Muscle of back (tissue), 13 donors: Measurements from ENCODE around the gene VAX1. TPM values are rescaled to one million over a fixed set of nuclear protein-coding genes. Genes with fewer than 3 reads are reported as not detected.
"Not testable (repeated sequence)": the region's sequence is repeated elsewhere in the genome, so short reads cannot be mapped to it uniquely, and the experiment has no call there.

Experiments
- DNase-seq, 3 donors: peaks; one replicate each; pipeline versions ENCODE4 v3.0.0 to v3.0.0-alpha.2; 2013
- long read RNA-seq, 9 donors: transcript quantifications; one replicate each; lab custom pipeline, GENCODE V29; 2026
- polyA plus RNA-seq, 10 donors: library from polyadenylated mRNA; unstranded; fragments of 120-200 nt; gene quantifications; one replicate each; pipeline ENCODE4 v1.2.1, GENCODE V29; 2013; ENCODE audit not compliant: insufficient read length in 10 of 10

Gene VAX1
- polyA plus RNA-seq: under 1 TPM in 4 of 10 donors, not detected in 6; 0.08 to 0.27 (median 0.09) TPM
- long read RNA-seq, donor 1: 0 reads
- long read RNA-seq, donor 2: 0 reads
- long read RNA-seq, donor 3: 0 reads
- long read RNA-seq, donor 4: 0 reads
- long read RNA-seq, donor 5: 0 reads
- long read RNA-seq, donor 6: 0 reads
- long read RNA-seq, donor 7: 0 reads
- long read RNA-seq, donor 8: 0 reads
- long read RNA-seq, donor 9: 0 reads

DNA sequence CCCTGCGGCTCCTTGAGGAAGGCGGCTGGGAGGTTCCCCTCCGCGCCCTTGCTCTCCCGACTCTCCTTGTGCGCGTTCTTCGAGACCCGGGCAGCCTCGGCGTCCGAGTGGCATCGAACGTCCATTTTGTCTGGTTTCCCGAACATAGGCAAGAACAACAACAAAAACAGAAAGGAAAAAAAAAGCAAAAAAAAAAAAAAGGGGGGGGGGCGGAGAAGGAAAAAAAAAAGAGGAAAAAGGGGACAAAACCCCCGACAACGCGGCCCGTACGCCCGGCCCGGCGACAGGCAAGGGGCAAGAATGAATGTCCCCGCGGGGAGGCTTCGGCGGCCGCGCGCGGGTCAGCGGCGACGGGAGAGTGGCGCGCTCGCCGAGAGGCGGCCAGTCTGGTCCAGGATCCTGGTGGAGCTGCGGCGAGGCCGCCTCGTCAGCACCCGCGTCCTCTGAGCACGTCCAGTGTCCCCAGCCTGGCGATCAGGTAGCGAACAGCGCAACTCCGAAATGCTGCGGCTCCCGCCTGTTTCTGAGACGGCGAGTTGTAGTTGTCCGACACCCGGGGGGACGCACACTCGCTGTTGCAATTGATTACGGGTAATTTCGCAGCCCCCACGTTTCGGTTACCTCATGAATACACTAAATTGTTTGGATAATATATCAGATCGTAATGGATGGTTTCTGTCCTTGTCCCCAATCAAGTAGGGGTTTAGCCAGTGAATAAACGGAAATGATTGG lies at the start of gene VAX1:
TSS of gene VAX1 (minus strand) at position 360 of the 732 bp plus-strand sequence. CDS start at position 146, 214 bp downstream.
- peak in 1 of 3 donors; percentile 31 for DNase-seq

GRCh38 chr10:117186832-117187615 lies 49.0 kb upstream of the VAX1 start:
- DNase-seq: no peak

- not testable (repeated sequence) for DNase-seq
Measured at GRCh38 chr10:117185817-117186216, 47.7 kb upstream of the VAX1 start.

GRCh38 chr10:117184821-117185220 lies 46.8 kb upstream of the VAX1 start:
- no peak for DNase-seq

- DNase-seq: no peak
Measured at GRCh38 chr10:117184296-117184695, 46.2 kb upstream of the VAX1 start.

DNA sequence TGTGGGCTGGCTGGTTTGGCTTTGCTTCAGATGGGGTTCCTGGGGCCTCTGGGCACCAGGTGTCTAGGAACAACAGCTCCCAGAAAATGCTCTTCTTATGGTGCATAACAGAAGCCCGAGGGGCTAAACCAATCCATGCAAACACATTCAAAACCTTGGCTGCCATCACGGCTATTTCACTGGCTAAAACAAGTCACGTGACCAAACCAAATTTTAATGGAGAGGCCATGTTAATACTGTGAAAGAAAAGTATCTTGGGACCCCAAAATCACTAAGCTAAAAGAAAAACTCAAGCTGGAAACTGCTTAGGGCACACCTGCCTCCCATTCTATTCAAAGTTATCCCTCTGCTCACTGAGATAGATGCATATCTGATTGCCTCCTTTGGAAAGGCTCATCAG lies 40.1 kb upstream of the VAX1 start:
- DNase-seq: no peak

DNA sequence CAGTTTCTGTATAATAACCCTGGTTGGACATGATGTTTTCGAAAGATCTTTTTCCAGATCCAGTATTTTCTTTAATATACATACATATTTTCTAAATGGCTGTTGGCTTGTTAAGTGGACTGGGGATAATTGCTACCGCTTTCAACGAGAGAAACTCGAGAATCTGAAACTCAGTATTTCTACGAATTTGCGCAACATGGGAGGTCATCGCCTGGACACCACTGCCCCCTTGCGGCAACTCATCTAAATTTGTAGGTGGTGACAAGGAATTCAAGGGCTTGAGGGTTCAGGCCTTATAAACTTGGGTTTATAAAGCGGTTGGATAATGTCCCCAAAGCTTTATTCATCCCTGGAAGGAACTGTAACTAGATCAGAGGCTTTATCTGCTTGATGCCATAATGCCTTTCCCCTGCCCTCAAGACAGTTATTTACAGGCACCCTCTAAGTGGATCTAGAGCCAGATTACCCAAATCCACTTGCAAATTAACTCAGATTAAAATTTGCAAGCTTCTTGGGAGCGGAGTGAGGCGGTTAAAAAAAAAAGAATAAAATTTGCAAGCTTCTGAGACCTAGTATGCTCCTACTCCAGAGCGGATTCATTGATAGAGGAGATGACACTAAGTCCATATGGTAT lies 37.9 kb upstream of the VAX1 start:
- peak; percentile 47 to 84 (median 78) for DNase-seq

DNA sequence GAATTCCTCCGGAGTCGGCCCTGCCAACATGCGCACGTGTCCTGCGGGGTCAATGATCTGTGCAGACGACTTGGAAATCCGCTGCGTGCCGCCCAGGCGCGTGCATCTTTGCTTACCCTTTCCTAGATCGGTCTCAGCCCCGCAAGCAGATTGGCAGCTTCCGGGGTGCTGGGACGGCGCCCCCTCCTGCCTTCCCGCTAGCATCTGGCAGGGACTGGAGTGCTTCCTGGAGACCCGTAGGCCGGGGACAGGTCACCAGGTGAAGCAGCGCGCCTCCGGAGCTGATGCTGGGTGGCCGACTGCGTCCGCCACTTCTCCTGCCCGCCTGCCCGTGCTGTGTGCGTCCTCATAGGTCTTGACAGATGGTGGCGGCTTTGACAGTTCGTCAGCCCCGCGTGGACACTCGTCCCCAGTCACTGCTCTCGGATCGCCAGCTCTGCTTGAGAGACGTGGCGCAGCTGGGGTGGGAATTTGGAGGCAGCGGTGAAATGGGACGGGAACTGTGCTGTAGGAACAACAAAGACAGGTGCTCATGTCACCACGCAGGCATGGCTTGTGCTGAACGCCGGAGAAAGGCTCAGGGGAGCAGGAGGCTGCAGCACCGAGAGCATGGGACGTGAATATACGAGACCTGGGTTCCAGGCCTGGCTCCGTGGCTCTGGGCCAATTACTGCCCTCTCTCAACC lies 37.3 kb upstream of the VAX1 start:
- DNase-seq: no peak

DNA sequence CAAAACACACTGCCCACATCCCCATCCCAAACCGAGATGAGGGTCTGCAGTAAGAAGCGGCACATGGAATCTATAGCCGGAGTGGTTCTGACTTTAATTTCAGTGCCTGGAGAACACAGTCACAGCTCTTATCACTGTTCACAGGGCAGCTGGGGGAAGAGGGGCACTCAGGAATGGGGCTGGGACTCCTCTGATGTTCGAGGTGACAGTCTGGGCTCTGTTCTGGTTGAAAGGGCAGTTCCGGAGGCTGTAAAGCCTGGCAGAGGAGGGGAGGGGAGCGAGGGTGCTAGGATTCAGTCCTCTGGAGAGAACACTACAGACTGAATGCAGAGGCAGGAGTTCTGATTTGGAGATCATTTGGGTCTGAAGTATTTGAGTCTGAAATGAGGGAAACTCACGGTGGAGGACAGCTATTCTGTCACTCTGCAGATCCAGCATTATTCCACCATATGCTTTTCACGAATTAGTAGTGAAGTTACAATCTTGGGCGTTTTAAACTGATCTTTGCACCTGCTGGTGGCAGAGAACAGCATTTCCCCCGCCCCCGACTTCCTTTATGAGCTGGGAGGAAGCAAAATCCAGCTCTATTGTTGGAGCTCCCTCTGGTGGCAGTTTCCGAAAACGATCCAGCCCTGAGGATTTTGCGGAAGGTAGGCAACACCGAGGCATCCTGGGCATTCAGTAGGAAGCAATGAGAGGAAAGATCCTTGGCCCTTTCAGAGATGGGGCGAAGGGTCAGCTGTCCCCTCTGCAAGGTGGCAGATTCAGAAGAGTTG lies 36.6 kb upstream of the VAX1 start:
- peak; percentile 59 to 85 (median 76) for DNase-seq

GRCh38 chr10:117170244-117170643 lies 32.2 kb upstream of the VAX1 start:
- no peak for DNase-seq

DNA sequence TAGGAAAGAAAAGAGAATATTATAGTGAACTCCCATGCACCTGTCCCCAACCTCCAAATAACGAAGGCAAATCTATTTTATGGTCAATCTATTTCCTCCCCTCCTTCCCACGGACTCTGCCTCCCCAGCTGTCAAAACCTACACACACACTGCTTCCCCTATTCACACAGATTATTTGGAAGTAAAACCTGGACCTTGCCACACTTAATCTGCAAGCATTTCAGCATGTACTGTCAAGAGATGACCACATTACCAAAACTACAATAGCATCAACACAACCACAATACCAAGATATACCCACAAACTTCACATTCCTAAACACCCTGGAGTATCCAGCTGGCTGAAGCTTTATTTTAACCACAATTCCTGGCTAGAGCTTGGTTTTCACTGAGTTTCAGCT lies 31.4 kb upstream of the VAX1 start:
- DNase-seq: no peak

GRCh38 chr10:117168729-117169128 lies 30.7 kb upstream of the VAX1 start:
- DNase-seq: no peak

GRCh38 chr10:117167789-117168674 lies 30.0 kb upstream of the VAX1 start:
- peak in 2 of 3 donors; percentile 48 to 78 for DNase-seq

DNA sequence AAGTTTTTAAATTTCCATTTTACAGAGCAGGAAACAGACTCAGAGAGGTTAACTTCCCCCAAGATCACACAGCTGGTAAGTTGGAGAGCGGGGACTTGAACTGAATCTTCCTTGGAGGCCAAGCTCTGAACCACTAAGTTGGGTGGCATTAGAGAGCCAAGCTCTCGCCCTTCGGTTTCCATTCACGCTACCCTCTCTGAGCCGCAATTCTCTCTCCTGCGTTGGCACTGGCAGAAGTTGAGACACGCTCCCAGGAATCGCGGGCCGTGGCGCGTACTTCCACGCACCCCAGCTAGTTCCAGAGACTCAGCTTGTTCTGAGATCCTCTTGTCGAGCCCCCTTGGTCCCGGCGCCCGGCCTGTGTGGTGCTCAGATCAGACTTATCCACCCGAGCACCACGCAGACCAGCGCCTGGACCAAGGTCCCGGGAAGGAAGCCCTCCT lies 29.3 kb upstream of the VAX1 start:
- no peak for DNase-seq

- no peak for DNase-seq
Measured at GRCh38 chr10:117166418-117167345, 28.6 kb upstream of the VAX1 start.

DNA sequence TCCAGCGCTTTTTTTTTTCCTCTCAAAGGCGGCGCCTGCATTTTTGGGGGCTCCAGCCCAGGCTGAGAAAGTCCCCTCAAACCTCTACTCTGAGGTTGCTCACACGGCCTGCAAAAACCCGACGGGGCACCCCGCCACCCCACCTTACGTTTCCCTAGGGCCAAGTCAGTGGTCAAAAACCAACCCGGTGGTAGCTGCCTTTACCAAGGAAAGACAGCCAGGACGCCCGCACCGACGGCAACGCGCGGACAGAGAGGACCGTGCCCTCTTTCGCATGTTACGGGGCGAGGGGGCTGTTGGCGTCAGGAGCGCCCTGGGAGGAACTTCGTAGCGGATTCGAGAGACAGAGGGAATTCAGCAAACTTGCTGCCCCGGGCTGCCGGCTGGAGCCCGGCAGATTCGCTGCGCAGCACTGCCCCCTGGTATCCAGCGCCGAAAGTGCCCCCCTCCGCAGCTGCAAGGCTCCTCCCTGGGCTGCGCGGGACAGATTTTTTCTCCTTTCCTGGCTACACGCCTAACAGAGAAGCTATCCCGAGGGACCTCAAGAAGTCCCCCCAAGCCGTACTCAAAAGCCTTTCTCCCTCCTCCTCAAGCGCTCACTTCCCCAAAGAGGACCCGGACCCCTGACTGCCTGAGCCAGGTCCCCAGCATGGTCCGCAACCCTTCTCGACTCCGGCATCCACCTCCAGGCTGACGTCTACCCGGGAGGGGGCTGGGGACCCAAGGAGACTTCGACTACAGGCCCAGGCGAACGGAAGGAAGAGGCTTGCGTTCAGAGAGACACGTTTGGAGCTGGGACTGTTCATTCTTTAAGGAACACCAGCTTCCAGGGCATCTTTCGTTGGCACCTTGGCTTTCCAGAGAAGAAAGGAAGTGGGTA lies 27.7 kb upstream of the VAX1 start:
- DNase-seq: peak in 1 of 3 donors; percentile 66
